Hepatic stellate cell (primary cell): ENCODE data around the gene ITPR2.
"Not testable (repeated sequence)": the region's sequence is repeated elsewhere in the genome, so short reads cannot be mapped to it uniquely, and the experiment has no call there.

Experiments
- DNase-seq: peaks from one replicate; pipeline ENCODE4 v3.0.0; 2011; ENCODE audit warnings: low spot score

The ITPR2 gene

GRCh38 chr12:26659930-26660329 lies 173.1 kb downstream of the ITPR2 start:
- DNase-seq: no peak

- no peak for DNase-seq
These were observed 174.0 kb downstream of the ITPR2 start for GRCh38 chr12:26658991-26659390.

GRCh38 chr12:26654623-26655022 lies 178.4 kb downstream of the ITPR2 start:
- DNase-seq: no peak

GRCh38 chr12:26651566-26652188 lies 181.3 kb downstream of the ITPR2 start:
- DNase-seq: peak; percentile 76

- no peak for DNase-seq
These were observed 182.0 kb downstream of the ITPR2 start for GRCh38 chr12:26651036-26651435.

- no peak for DNase-seq
These were observed 184.0 kb downstream of the ITPR2 start for GRCh38 chr12:26648999-26649398.

GRCh38 chr12:26648584-26648983 lies 184.4 kb downstream of the ITPR2 start:
- DNase-seq: peak; percentile 61

GRCh38 chr12:26648066-26648465 lies 184.9 kb downstream of the ITPR2 start:
- no peak for DNase-seq

- no peak for DNase-seq
These were observed 185.9 kb downstream of the ITPR2 start for GRCh38 chr12:26647088-26647487.

GRCh38 chr12:26646571-26646970 lies 186.4 kb downstream of the ITPR2 start:
- no peak for DNase-seq

- not testable (repeated sequence) for DNase-seq
These were observed 188.6 kb downstream of the ITPR2 start for GRCh38 chr12:26644376-26644775.

- no peak for DNase-seq
These were observed 189.3 kb downstream of the ITPR2 start for GRCh38 chr12:26643532-26644315.

GRCh38 chr12:26642361-26642760 lies 190.6 kb downstream of the ITPR2 start:
- DNase-seq: no peak

- DNase-seq: no peak
These were observed 196.2 kb downstream of the ITPR2 start for GRCh38 chr12:26636710-26637328.

GRCh38 chr12:26633591-26634210 lies 199.3 kb downstream of the ITPR2 start:
- DNase-seq: no peak

- DNase-seq: no peak
These were observed 200.2 kb downstream of the ITPR2 start for GRCh38 chr12:26632756-26633155.

- no peak for DNase-seq
These were observed 201.1 kb downstream of the ITPR2 start for GRCh38 chr12:26631846-26632245.

GRCh38 chr12:26630546-26631027 lies 202.4 kb downstream of the ITPR2 start:
- DNase-seq: peak; percentile 42

GRCh38 chr12:26629864-26630263 lies 203.1 kb downstream of the ITPR2 start:
- no peak for DNase-seq

GRCh38 chr12:26628234-26628633 lies 204.8 kb downstream of the ITPR2 start:
- DNase-seq: no peak

- no peak for DNase-seq
These were observed 205.7 kb downstream of the ITPR2 start for GRCh38 chr12:26627335-26627734.

GRCh38 chr12:26623136-26623535 lies 209.9 kb downstream of the ITPR2 start:
- no peak for DNase-seq

- DNase-seq: no peak
These were observed 210.4 kb downstream of the ITPR2 start for GRCh38 chr12:26622601-26623000.
